CD14-positive monocyte (primary cell): ENCODE data around the gene VTI1A. TPM values are rescaled to one million over a fixed set of nuclear protein-coding genes. Genes with fewer than 3 reads are reported as not detected.
A peak's percentile ranks its signal among the peaks of the same experiment; 100 is the strongest.

Experiments
- DNase-seq, 3 donors: peaks; one replicate each; pipeline ENCODE4 v3.0.0-alpha.2; 2011 to 2022
- H2AFZ ChIP-seq: 2 replicates; pipeline ENCODE4 v1.6.0; 2012; ENCODE audit warnings: mild to moderate bottlenecking, low read depth, low read length, inconsistent platforms; ENCODE audit not compliant: insufficient read depth, poor library complexity, severe bottlenecking
- H3K27ac ChIP-seq, 2 donors: 1 replicate in 1 of 2; 2 replicates in 1 of 2; pipeline ENCODE4 v1.5.1; 2012 to 2013; ENCODE audit warnings: low read length in 2 of 2, control low read depth in 1 of 2, inconsistent platforms in 1 of 2, low read depth in 1 of 2, mild to moderate bottlenecking in 1 of 2
- H3K27me3 ChIP-seq, 2 donors: one replicate each; pipeline versions ENCODE4 v1.6.0 to v1.6.1; 2011 to 2013; ENCODE audit warnings: low read length in 2 of 2; ENCODE audit not compliant: control insufficient read depth in 2 of 2, insufficient read depth in 2 of 2
- H3K36me3 ChIP-seq, 2 donors: replicated peaks in 1 of 2; 1 replicate in 1 of 2; 2 replicates in 1 of 2; pipeline versions ENCODE4 v1.5.1 to v1.6.1; 2012 to 2013; ENCODE audit warnings: low read length in 2 of 2, control low read depth in 1 of 2, inconsistent platforms in 1 of 2, mild to moderate bottlenecking in 1 of 2; ENCODE audit not compliant: insufficient read depth in 2 of 2, control insufficient read depth in 1 of 2
- H3K4me1 ChIP-seq, 2 donors: 1 replicate in 1 of 2; 2 replicates in 1 of 2; pipeline versions ENCODE4 v1.5.1 to v1.6.1; 2012 to 2013; ENCODE audit warnings: low read length in 2 of 2, control low read depth in 1 of 2, inconsistent platforms in 1 of 2, mild to moderate bottlenecking in 1 of 2, moderate library complexity in 1 of 2; ENCODE audit not compliant: insufficient read depth in 2 of 2, control insufficient read depth in 1 of 2
- H3K4me2 ChIP-seq: replicated peaks from 2 replicates; pipeline ENCODE3; 2012; ENCODE audit warnings: low read length, moderate library complexity, mild to moderate bottlenecking; ENCODE audit not compliant: poor library complexity, severe bottlenecking; ENCODE audit errors: extremely low read depth
- H3K4me3 ChIP-seq, 3 experiments: fragments of 200-600 bp in 1 of 3; sonication (generic) in 1 of 3; replicated peaks in 1 of 3; 1 replicate in 2 of 3; 2 replicates in 1 of 3; pipeline ENCODE4 v1.5.1; 2011 to 2013; ENCODE audit warnings: low read length in 3 of 3, mild to moderate bottlenecking in 3 of 3, control low read depth in 2 of 3, low read depth in 2 of 3, inconsistent platforms in 1 of 3, moderate library complexity in 1 of 3
- H3K79me2 ChIP-seq: 2 replicates; pipeline ENCODE4 v1.6.0; 2012; ENCODE audit warnings: mild to moderate bottlenecking, control low read depth, inconsistent platforms, low read length, moderate library complexity; ENCODE audit not compliant: insufficient read depth
- H3K9ac ChIP-seq: 2 replicates; pipeline ENCODE4 v1.6.0; 2017; ENCODE audit warnings: low read length, mild to moderate bottlenecking; ENCODE audit not compliant: insufficient read depth, poor library complexity, severe bottlenecking
- H3K9me3 ChIP-seq, 2 donors: replicated peaks in 1 of 2; 1 replicate in 1 of 2; 2 replicates in 1 of 2; pipeline versions ENCODE4 v1.5.1 to v1.6.1; 2012 to 2013; ENCODE audit warnings: low read length in 2 of 2, control low read depth in 1 of 2; ENCODE audit not compliant: control insufficient read depth in 1 of 2, insufficient read depth in 1 of 2
- H4K20me1 ChIP-seq: 2 replicates; pipeline ENCODE4 v1.6.0; 2012; ENCODE audit warnings: mild to moderate bottlenecking, low read length, control low read depth, moderate library complexity; ENCODE audit not compliant: insufficient read depth
- H3K27ac Mint-ChIP-seq, 7 donors: one replicate each; pipeline ENCODE4 v1.8.0; 2020; ENCODE audit warnings: mild to moderate bottlenecking in 7 of 7, mixed read lengths in 7 of 7, moderate library complexity in 6 of 7, inconsistent platforms in 2 of 7
- H3K27me3 Mint-ChIP-seq, 3 donors: one replicate each; pipeline ENCODE4 v1.8.0; 2021 to 2022; ENCODE audit warnings: low read depth in 3 of 3, mild to moderate bottlenecking in 3 of 3, mixed read lengths in 3 of 3, moderate library complexity in 3 of 3, inconsistent platforms in 1 of 3
- H3K36me3 Mint-ChIP-seq, 2 donors: one replicate each; pipeline ENCODE4 v1.8.0; 2020; ENCODE audit warnings: mixed read lengths in 2 of 2, inconsistent platforms in 1 of 2, mild to moderate bottlenecking in 1 of 2
- H3K4me1 Mint-ChIP-seq: one replicate; pipeline ENCODE4 v1.8.0; 2020; ENCODE audit warnings: mild to moderate bottlenecking, mixed read lengths
- H3K4me3 Mint-ChIP-seq, 2 donors: one replicate each; pipeline ENCODE4 v1.8.0; 2020; ENCODE audit warnings: mild to moderate bottlenecking in 2 of 2, mixed read lengths in 2 of 2, moderate library complexity in 1 of 2
- H3K9me3 Mint-ChIP-seq, 7 donors: one replicate each; pipeline ENCODE4 v1.8.0; 2020 to 2022; ENCODE audit warnings: mixed read lengths in 7 of 7, mild to moderate bottlenecking in 6 of 7, moderate library complexity in 6 of 7, inconsistent platforms in 2 of 7
- WGBS: methylation state at CpG from one replicate; pipeline ENCODE4 v1.1.5; 2013; ENCODE audit warnings: missing lambda C conversion rate; ENCODE audit not compliant: insufficient coverage; 5-methylcytosine and 5-hydroxymethylcytosine counted together
- intact Hi-C, 2 donors: fragments of 100-400 bp; cut with micrococcal nuclease; formaldehyde crosslinking; loops; one replicate each; pipeline versions ENCODE4 v1.15.0 to v1.15.1; 2023
- polyA plus RNA-seq, 3 donors: library from polyadenylated mRNA; depleted of rRNA in 1 of 3; unstranded in 2 of 3; stranded (reverse) in 1 of 3; fragments of 300-500 nt in 2 of 3; fragments of >200 nt in 1 of 3; fragmentation: Illumina TruSeq in 2 of 3; gene quantifications; 1 replicate in 2 of 3; 2 replicates in 1 of 3; pipeline ENCODE4 v1.2.3, GENCODE V29; 2012 to 2021
- TF ChIP-seq, protein P1 (sequence below): fragments of 200-600 bp; IDR thresholded peaks from one replicate; pipeline ENCODE4 v1.8.0; 2022; ENCODE audit warnings: antibody characterized with exemption, mild to moderate bottlenecking

The VTI1A gene
- polyA plus RNA-seq, 3 donors: 23.6 to 25.4 (median 24.1) TPM

DNA sequence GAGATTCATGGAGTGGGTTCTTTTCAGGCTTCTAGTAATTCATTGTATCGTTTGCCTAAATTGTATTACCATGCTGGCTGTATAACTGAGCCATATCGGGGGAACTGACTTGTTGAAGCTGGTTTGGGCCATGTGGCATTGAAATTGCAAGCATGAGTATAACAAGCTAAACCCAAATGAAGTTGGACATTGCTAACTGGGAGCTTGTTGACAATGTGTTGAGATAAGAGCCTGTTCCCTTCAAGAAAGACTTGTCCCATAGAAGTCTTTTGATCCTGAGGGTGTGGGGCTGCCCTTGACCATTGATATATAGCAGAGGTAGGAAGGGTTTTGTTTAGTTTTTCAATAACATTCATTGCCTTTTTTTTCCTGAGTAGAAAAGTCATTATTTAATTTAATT is 156.0 kb downstream of the VTI1A start:
- Mint-ChIP-seq H3K27me3 (peaks cover 0 to 2% (median 0%) of the 10 kb centered on the region in 3 donors), H3K4me3 (no peak overlapping the region), H3K36me3 (peaks cover 9 to 18% of the 10 kb centered on the region in 2 donors), H3K9me3 (peaks cover 0 to 4% (median 2%) of the 10 kb centered on the region in 7 donors), H3K4me1 (peaks cover 7% of the 10 kb centered on the region), H3K27ac (no peak overlapping the region)
- intact Hi-C loops: no loop called here
- Histone ChIP-seq H3K4me1 (peaks cover 0 to 2% of the 10 kb centered on the region in 2 donors), H3K9me3 (no peaks in the 10 kb centered on the region), H2AFZ (no peak overlapping the region), H3K9ac (no peak overlapping the region), H4K20me1 (peaks cover 4% of the 10 kb centered on the region), H3K36me3 (no peaks in the 10 kb centered on the region), H3K27me3 (no peaks in the 10 kb centered on the region), H3K4me3 (no peak overlapping the region), H3K27ac (no peak overlapping the region), H3K79me2 (no peaks in the 10 kb centered on the region), H3K4me2 (no peak overlapping the region)
- DNase-seq: no peak
- TF ChIP-seq, protein P1, sequence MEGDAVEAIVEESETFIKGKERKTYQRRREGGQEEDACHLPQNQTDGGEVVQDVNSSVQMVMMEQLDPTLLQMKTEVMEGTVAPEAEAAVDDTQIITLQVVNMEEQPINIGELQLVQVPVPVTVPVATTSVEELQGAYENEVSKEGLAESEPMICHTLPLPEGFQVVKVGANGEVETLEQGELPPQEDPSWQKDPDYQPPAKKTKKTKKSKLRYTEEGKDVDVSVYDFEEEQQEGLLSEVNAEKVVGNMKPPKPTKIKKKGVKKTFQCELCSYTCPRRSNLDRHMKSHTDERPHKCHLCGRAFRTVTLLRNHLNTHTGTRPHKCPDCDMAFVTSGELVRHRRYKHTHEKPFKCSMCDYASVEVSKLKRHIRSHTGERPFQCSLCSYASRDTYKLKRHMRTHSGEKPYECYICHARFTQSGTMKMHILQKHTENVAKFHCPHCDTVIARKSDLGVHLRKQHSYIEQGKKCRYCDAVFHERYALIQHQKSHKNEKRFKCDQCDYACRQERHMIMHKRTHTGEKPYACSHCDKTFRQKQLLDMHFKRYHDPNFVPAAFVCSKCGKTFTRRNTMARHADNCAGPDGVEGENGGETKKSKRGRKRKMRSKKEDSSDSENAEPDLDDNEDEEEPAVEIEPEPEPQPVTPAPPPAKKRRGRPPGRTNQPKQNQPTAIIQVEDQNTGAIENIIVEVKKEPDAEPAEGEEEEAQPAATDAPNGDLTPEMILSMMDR: no peak
- WGBS: 100% methylated on average over 2 of the region's 2 CpGs

DNA sequence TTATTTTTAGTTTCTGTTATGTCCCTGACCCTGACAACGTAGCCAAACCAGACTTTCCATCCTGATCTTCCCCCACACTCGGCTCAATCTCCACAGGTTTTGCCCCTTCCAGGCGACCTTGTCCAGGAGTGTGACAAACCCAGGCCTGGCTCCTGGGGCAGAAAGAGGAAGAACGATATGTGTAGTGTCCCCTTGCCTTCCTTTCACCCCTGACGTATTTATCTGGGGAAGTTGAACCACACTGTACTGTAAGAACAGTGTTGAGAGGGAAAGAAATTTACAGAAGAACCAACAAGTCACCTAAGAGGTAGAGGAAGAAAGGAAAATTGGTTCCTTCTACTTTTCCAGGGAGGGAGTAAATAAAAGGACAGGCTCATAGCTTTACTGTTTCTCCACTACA is 158.0 kb downstream of the VTI1A start:
- Histone ChIP-seq H3K27me3 (no peaks in the 10 kb centered on the region), H3K9ac (no peak overlapping the region), H2AFZ (no peak overlapping the region), H3K36me3 (no peaks in the 10 kb centered on the region), H4K20me1 (peaks cover 4% of the 10 kb centered on the region), H3K27ac (peak overlapping the region in 1 of 2 donors; percentile 7), H3K79me2 (no peaks in the 10 kb centered on the region), H3K4me3 (no peak overlapping the region), H3K9me3 (no peaks in the 10 kb centered on the region), H3K4me1 (peaks cover 0 to 2% of the 10 kb centered on the region in 2 donors), H3K4me2 (no peak overlapping the region)
- no peak overlapping the region for H3K4me3 Mint-ChIP-seq
- peaks cover 0 to 3% (median 0%) of the 10 kb centered on the region in 7 donors for H3K9me3 Mint-ChIP-seq
- H3K4me1 Mint-ChIP-seq: peaks cover 7% of the 10 kb centered on the region
- H3K36me3 Mint-ChIP-seq: peaks cover 11 to 12% of the 10 kb centered on the region in 2 donors
- TF ChIP-seq, protein P1: no peak
- H3K27me3 Mint-ChIP-seq: peaks cover 0 to 2% (median 0%) of the 10 kb centered on the region in 3 donors
- intact Hi-C loops: no loop called here
- H3K27ac Mint-ChIP-seq: peak overlapping the region in 2 of 7 donors; percentile 12 to 31
- DNase-seq: peak in 2 of 3 donors; percentile 2 to 18
- WGBS: no CpG with 5 or more reads among the region's 5 CpGs
